ENCODE data around the gene CXCL14. TPM values are rescaled to one million over a fixed set of nuclear protein-coding genes. Genes with fewer than 3 reads are reported as not detected.

The CXCL14 gene
- total and polyA plus RNA-seq, 2 donors (not counting 1 experiment from before 2014, with no cell fraction given): not detected

GRCh38 chr5:135596788-135597187 lies 18.0 kb upstream of the CXCL14 start:
- H3K4me1 Mint-ChIP-seq: no peaks in the 10 kb centered on the region
- TF ChIP-seq CTCF (IDR thresholded peaks at IDR 0.05) (no peak), EZH2 (IDR thresholded peaks at IDR 0.05; ENCODE audit: borderline replicate concordance, insufficient read depth, low read depth, low read length, poor library complexity, severe bottlenecking) (no peak)
- H3K9me3 Mint-ChIP-seq (ENCODE audit: insufficient read depth): no peaks in the 10 kb centered on the region
- no peak overlapping the region for H3K9ac ChIP-seq (ENCODE audit: low read length)
- no peaks in the 10 kb centered on the region for H3K9me3 ChIP-seq (ENCODE audit: control extremely low read depth in 1 of 3, control insufficient read depth in 2 of 3, insufficient read depth in 1 of 3, low read length in 2 of 3)
- no peaks in the 10 kb centered on the region for H4K20me1 ChIP-seq (ENCODE audit: control insufficient read depth, insufficient read depth, low read length, poor library complexity, severe bottlenecking)
- no peaks in the 10 kb centered on the region for H3K79me2 ChIP-seq (ENCODE audit: control insufficient read depth, insufficient read depth, low read length)
- no peak overlapping the region for H3K4me3 Mint-ChIP-seq
- H3K36me3 ChIP-seq (replicated peaks in 1 of 2; ENCODE audit: control extremely low read depth in 1 of 2, control insufficient read depth in 1 of 2, extremely low read depth in 1 of 2, insufficient read depth in 2 of 2, low read length in 1 of 2): no peaks in the 10 kb centered on the region
- intact Hi-C loops (cut with micrococcal nuclease): no loop called here
- H3K4me2 ChIP-seq (replicated peaks; ENCODE audit: low read depth, low read length, poor library complexity, severe bottlenecking): no peak overlapping the region
- no peak overlapping the region for H3K4me3 ChIP-seq (ENCODE audit: control extremely low read depth in 1 of 5, extremely low read depth in 1 of 5, insufficient read depth in 1 of 5, low read depth in 2 of 5, low read length in 4 of 5)
- H3K27me3 Mint-ChIP-seq: peaks cover 6% of the 10 kb centered on the region
- no peak for ATAC-seq (ENCODE audit: low read depth)
- no peak overlapping the region for H3K27ac Mint-ChIP-seq
- H3K4me1 ChIP-seq (ENCODE audit: control insufficient read depth in 2 of 2, insufficient read depth in 2 of 2, low read length in 2 of 2): no peaks in the 10 kb centered on the region
- ChIA-PET POLR2A (no interaction called here), CTCF (no interaction called here)
- 100% methylated on average over 2 of the region's 3 CpGs for WGBS (ENCODE audit: insufficient coverage)
- no peak for DNase-seq
- H3K27me3 ChIP-seq (replicated peaks in 1 of 4; ENCODE audit: control extremely low read depth in 1 of 4, control insufficient read depth in 3 of 4, insufficient read depth in 4 of 4, low read length in 3 of 4): no peaks in the 10 kb centered on the region
- H2AFZ ChIP-seq (ENCODE audit: insufficient read depth, low read depth, low read length, poor library complexity, severe bottlenecking): no peak overlapping the region
- H3K27ac ChIP-seq (ENCODE audit: low read length in 2 of 2): no peak overlapping the region

GRCh38 chr5:135596157-135596763 lies 17.5 kb upstream of the CXCL14 start:
- no peak overlapping the region for H3K9ac ChIP-seq (ENCODE audit: low read length)
- TF ChIP-seq CTCF (IDR thresholded peaks at IDR 0.05) (no peak), EZH2 (IDR thresholded peaks at IDR 0.05; ENCODE audit: borderline replicate concordance, insufficient read depth, low read depth, low read length, poor library complexity, severe bottlenecking) (no peak)
- no peaks in the 10 kb centered on the region for H3K27me3 ChIP-seq (replicated peaks in 1 of 4; ENCODE audit: control extremely low read depth in 1 of 4, control insufficient read depth in 3 of 4, insufficient read depth in 4 of 4, low read length in 3 of 4)
- no peak overlapping the region for H3K4me3 ChIP-seq (ENCODE audit: control extremely low read depth in 1 of 5, extremely low read depth in 1 of 5, insufficient read depth in 1 of 5, low read depth in 2 of 5, low read length in 4 of 5)
- no peaks in the 10 kb centered on the region for H3K36me3 ChIP-seq (replicated peaks in 1 of 2; ENCODE audit: control extremely low read depth in 1 of 2, control insufficient read depth in 1 of 2, extremely low read depth in 1 of 2, insufficient read depth in 2 of 2, low read length in 1 of 2)
- ATAC-seq (ENCODE audit: low read depth): no peak
- H3K4me1 ChIP-seq (ENCODE audit: control insufficient read depth in 2 of 2, insufficient read depth in 2 of 2, low read length in 2 of 2): no peaks in the 10 kb centered on the region
- no peaks in the 10 kb centered on the region for H3K79me2 ChIP-seq (ENCODE audit: control insufficient read depth, insufficient read depth, low read length)
- no peaks in the 10 kb centered on the region for H3K9me3 ChIP-seq (ENCODE audit: control extremely low read depth in 1 of 3, control insufficient read depth in 2 of 3, insufficient read depth in 1 of 3, low read length in 2 of 3)
- intact Hi-C loops (cut with micrococcal nuclease): no loop called here
- no peak overlapping the region for H2AFZ ChIP-seq (ENCODE audit: insufficient read depth, low read depth, low read length, poor library complexity, severe bottlenecking)
- no peak overlapping the region for H3K27ac ChIP-seq (ENCODE audit: low read length in 2 of 2)
- Mint-ChIP-seq H3K27me3 (peaks cover 6% of the 10 kb centered on the region), H3K9me3 (ENCODE audit: insufficient read depth) (no peaks in the 10 kb centered on the region), H3K4me1 (no peaks in the 10 kb centered on the region), H3K27ac (no peak overlapping the region), H3K4me3 (no peak overlapping the region)
- no peak overlapping the region for H3K4me2 ChIP-seq (replicated peaks; ENCODE audit: low read depth, low read length, poor library complexity, severe bottlenecking)
- no peak for DNase-seq
- H4K20me1 ChIP-seq (ENCODE audit: control insufficient read depth, insufficient read depth, low read length, poor library complexity, severe bottlenecking): no peaks in the 10 kb centered on the region
- ChIA-PET CTCF (no interaction called here), POLR2A (no interaction called here)
- 90% methylated on average over 2 of the region's 5 CpGs for WGBS (ENCODE audit: insufficient coverage)

Data from B cell (primary cell).